ENCODE results near the gene ADAMTS9. TPM values are rescaled to one million over a fixed set of nuclear protein-coding genes. Genes with fewer than 3 reads are reported as not detected.

Gene ADAMTS9
- total and polyA plus RNA-seq, 2 experiments from 2014 or later: 60.5 to 168 TPM

GRCh38 chr3:64488939-64489338 lies 198.9 kb downstream of the ADAMTS9 start:
- no peak overlapping the region for H3K27ac ChIP-seq
- no peak for DNase-seq (ENCODE audit: low read depth in 1 of 2, low spot score in 1 of 2)
- H3K4me3 ChIP-seq: no peak overlapping the region
- no peaks in the 10 kb centered on the region for H3K36me3 ChIP-seq
- TF ChIP-seq, protein P1, sequence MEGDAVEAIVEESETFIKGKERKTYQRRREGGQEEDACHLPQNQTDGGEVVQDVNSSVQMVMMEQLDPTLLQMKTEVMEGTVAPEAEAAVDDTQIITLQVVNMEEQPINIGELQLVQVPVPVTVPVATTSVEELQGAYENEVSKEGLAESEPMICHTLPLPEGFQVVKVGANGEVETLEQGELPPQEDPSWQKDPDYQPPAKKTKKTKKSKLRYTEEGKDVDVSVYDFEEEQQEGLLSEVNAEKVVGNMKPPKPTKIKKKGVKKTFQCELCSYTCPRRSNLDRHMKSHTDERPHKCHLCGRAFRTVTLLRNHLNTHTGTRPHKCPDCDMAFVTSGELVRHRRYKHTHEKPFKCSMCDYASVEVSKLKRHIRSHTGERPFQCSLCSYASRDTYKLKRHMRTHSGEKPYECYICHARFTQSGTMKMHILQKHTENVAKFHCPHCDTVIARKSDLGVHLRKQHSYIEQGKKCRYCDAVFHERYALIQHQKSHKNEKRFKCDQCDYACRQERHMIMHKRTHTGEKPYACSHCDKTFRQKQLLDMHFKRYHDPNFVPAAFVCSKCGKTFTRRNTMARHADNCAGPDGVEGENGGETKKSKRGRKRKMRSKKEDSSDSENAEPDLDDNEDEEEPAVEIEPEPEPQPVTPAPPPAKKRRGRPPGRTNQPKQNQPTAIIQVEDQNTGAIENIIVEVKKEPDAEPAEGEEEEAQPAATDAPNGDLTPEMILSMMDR (IDR thresholded peaks at IDR 0.05; ENCODE audit: low read depth, low read length): no peak
- no peaks in the 10 kb centered on the region for H3K9me3 ChIP-seq (ENCODE audit: low read depth)
- no peaks in the 10 kb centered on the region for H3K27me3 ChIP-seq
- H3K4me1 ChIP-seq (ENCODE audit: low read depth): peaks cover 22% of the 10 kb centered on the region

GRCh38 chr3:64484289-64484992 lies 203.4 kb downstream of the ADAMTS9 start:
- Histone ChIP-seq H3K27me3 (no peaks in the 10 kb centered on the region), H3K36me3 (no peaks in the 10 kb centered on the region), H3K27ac (no peak overlapping the region), H3K4me3 (no peak overlapping the region), H3K4me1 (ENCODE audit: low read depth) (no peaks in the 10 kb centered on the region), H3K9me3 (ENCODE audit: low read depth) (no peaks in the 10 kb centered on the region)
- TF ChIP-seq, protein P1 (IDR thresholded peaks at IDR 0.05; ENCODE audit: low read depth, low read length): peak; percentile 81
- peak; percentile 85 to 87 for DNase-seq (ENCODE audit: low read depth in 1 of 2, low spot score in 1 of 2)

GRCh38 chr3:64483467-64483866 lies 204.3 kb downstream of the ADAMTS9 start:
- Histone ChIP-seq H3K4me1 (ENCODE audit: low read depth) (no peaks in the 10 kb centered on the region), H3K36me3 (no peaks in the 10 kb centered on the region), H3K27me3 (no peaks in the 10 kb centered on the region), H3K27ac (no peak overlapping the region), H3K4me3 (no peak overlapping the region), H3K9me3 (ENCODE audit: low read depth) (no peaks in the 10 kb centered on the region)
- DNase-seq (ENCODE audit: low read depth in 1 of 2, low spot score in 1 of 2): no peak
- TF ChIP-seq, protein P1 (IDR thresholded peaks at IDR 0.05; ENCODE audit: low read depth, low read length): no peak

DNA sequence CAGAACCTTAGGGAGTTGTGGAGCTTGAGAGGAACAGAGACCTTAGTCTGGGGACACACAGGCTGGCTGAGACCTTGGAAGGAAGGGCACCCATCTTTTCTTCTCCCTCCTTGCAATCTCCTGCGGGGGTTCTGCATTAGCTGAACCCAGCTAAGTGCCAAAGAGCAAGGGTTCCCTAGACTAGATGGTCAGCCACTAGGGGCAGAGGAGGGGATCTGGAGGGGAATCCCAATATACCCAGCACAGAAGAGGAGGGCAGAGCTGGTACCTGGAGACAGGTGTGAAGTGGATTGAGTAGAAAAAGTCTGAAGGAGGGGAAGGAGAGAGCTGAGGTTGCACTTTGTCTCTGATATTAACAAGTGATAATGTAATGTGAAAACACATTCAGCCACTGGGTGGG lies 212.8 kb downstream of the ADAMTS9 start:
- Histone ChIP-seq H3K4me3 (no peak overlapping the region), H3K27ac (no peak overlapping the region), H3K27me3 (no peaks in the 10 kb centered on the region), H3K4me1 (ENCODE audit: low read depth) (no peaks in the 10 kb centered on the region), H3K36me3 (no peaks in the 10 kb centered on the region), H3K9me3 (ENCODE audit: low read depth) (no peaks in the 10 kb centered on the region)
- DNase-seq (ENCODE audit: low read depth in 1 of 2, low spot score in 1 of 2): no peak
- TF ChIP-seq, protein P1 (IDR thresholded peaks at IDR 0.05; ENCODE audit: low read depth, low read length): peak; percentile 13

DNA sequence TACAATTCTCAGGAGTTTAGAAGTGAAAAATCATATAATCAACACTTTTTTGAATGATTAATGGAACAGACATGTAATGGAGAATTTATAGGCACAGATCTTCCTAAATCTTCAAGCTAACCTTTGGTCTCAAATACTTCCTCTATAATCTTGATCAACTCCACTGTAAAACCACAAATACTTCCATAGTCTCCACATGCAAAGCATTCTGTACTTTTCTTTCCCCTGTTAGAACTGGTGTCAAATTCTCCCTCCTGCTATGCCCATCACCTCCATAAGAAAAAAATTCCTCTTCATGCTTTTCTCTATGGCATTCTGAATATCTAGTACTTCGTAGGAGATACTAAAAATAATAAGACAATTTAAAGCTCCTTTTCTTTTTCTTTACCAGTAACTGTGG lies 214.3 kb downstream of the ADAMTS9 start:
- Histone ChIP-seq H3K4me3 (no peak overlapping the region), H3K4me1 (ENCODE audit: low read depth) (no peaks in the 10 kb centered on the region), H3K36me3 (no peaks in the 10 kb centered on the region), H3K27ac (no peak overlapping the region), H3K9me3 (ENCODE audit: low read depth) (no peaks in the 10 kb centered on the region), H3K27me3 (no peaks in the 10 kb centered on the region)
- no peak for DNase-seq (ENCODE audit: low read depth in 1 of 2, low spot score in 1 of 2)
- TF ChIP-seq, protein P1 (IDR thresholded peaks at IDR 0.05; ENCODE audit: low read depth, low read length): no peak

Measured in cardiac muscle cell (in vitro differentiated cells and primary cell).